Measurements from ENCODE around the gene GCLC. TPM values are rescaled to one million over a fixed set of nuclear protein-coding genes. Genes with fewer than 3 reads are reported as not detected.

Gene GCLC
- total and polyA plus RNA-seq, 2 experiments from 2014 or later, result 17.5 to 33.6 TPM

GRCh38 chr6:53504512-53504911 lies 40.4 kb downstream of the GCLC start:
- TF ChIP-seq, protein P1, sequence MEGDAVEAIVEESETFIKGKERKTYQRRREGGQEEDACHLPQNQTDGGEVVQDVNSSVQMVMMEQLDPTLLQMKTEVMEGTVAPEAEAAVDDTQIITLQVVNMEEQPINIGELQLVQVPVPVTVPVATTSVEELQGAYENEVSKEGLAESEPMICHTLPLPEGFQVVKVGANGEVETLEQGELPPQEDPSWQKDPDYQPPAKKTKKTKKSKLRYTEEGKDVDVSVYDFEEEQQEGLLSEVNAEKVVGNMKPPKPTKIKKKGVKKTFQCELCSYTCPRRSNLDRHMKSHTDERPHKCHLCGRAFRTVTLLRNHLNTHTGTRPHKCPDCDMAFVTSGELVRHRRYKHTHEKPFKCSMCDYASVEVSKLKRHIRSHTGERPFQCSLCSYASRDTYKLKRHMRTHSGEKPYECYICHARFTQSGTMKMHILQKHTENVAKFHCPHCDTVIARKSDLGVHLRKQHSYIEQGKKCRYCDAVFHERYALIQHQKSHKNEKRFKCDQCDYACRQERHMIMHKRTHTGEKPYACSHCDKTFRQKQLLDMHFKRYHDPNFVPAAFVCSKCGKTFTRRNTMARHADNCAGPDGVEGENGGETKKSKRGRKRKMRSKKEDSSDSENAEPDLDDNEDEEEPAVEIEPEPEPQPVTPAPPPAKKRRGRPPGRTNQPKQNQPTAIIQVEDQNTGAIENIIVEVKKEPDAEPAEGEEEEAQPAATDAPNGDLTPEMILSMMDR (IDR thresholded peaks at IDR 0.05; ENCODE audit: low read depth, low read length), result no peak
- Histone ChIP-seq H3K36me3 (peaks cover 53% of the 10 kb centered on the region), H3K4me1 (ENCODE audit: low read depth) (peaks cover 7% of the 10 kb centered on the region), H3K27ac (no peak overlapping the region), H3K4me3 (no peak overlapping the region), H3K27me3 (no peaks in the 10 kb centered on the region), H3K9me3 (ENCODE audit: low read depth) (no peaks in the 10 kb centered on the region)
- no peak for DNase-seq (ENCODE audit: low read depth in 1 of 2, low spot score in 1 of 2)

GRCh38 chr6:53503060-53503459 lies 41.8 kb downstream of the GCLC start:
- H3K27me3 ChIP-seq, result no peaks in the 10 kb centered on the region
- no peaks in the 10 kb centered on the region for H3K9me3 ChIP-seq (ENCODE audit: low read depth)
- H3K27ac ChIP-seq, result no peak overlapping the region
- H3K4me3 ChIP-seq, result no peak overlapping the region
- peaks cover 7% of the 10 kb centered on the region for H3K4me1 ChIP-seq (ENCODE audit: low read depth)
- H3K36me3 ChIP-seq, result peaks cover 62% of the 10 kb centered on the region
- TF ChIP-seq, protein P1 (IDR thresholded peaks at IDR 0.05; ENCODE audit: low read depth, low read length), result no peak
- no peak for DNase-seq (ENCODE audit: low read depth in 1 of 2, low spot score in 1 of 2)

DNA sequence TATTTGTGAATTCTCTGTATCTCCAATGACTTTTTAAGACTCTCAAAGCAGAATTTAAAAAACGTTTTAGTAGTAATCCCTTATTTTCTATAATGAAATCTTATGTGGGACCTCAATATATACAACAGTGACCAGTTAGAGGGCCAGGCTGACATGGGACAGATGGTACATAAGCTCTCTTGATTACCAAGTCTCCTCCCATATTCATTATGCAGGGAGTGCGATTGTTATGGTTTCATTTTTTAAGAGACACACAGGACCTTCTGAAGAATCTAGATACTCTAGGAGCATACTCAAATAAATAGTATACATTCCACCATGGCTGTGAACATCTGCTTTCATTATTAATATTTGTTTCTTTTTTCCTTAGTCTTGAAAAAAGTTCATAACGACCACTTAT lies 43.5 kb downstream of the GCLC start:
- H3K27ac ChIP-seq, result no peak overlapping the region
- no peaks in the 10 kb centered on the region for H3K9me3 ChIP-seq (ENCODE audit: low read depth)
- H3K27me3 ChIP-seq, result no peaks in the 10 kb centered on the region
- peaks cover 64% of the 10 kb centered on the region for H3K36me3 ChIP-seq
- H3K4me1 ChIP-seq (ENCODE audit: low read depth), result no peaks in the 10 kb centered on the region
- TF ChIP-seq, protein P1 (IDR thresholded peaks at IDR 0.05; ENCODE audit: low read depth, low read length), result no peak
- no peak for DNase-seq (ENCODE audit: low read depth in 1 of 2, low spot score in 1 of 2)
- no peak overlapping the region for H3K4me3 ChIP-seq

DNA sequence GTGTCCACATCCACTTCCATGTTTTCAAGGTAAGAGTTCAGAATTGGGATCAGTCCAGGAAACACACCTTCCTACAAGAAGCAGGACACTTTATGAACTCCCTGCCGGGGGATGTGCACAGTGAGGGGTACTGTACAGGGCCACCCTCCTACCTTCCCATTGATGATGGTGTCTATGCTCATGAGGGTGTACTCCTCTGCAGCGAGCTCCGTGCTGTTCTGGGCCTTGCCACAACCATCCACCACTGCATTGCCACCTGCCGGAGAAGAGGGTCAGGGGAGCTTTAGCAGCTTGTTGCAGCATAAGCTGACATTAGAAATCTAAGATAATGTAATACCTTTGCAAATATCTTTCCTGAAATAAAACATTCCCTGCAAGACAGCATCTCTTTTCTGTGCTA lies 44.8 kb downstream of the GCLC start:
- H3K27ac ChIP-seq, result no peak overlapping the region
- peaks cover 50% of the 10 kb centered on the region for H3K36me3 ChIP-seq
- TF ChIP-seq, protein P1 (IDR thresholded peaks at IDR 0.05; ENCODE audit: low read depth, low read length), result no peak
- DNase-seq (ENCODE audit: low read depth in 1 of 2, low spot score in 1 of 2), result no peak
- H3K4me3 ChIP-seq, result no peak overlapping the region
- no peaks in the 10 kb centered on the region for H3K27me3 ChIP-seq
- no peaks in the 10 kb centered on the region for H3K4me1 ChIP-seq (ENCODE audit: low read depth)
- no peaks in the 10 kb centered on the region for H3K9me3 ChIP-seq (ENCODE audit: low read depth)

GRCh38 chr6:53499094-53499493 lies 45.8 kb downstream of the GCLC start:
- DNase-seq (ENCODE audit: low read depth in 1 of 2, low spot score in 1 of 2), result no peak
- Histone ChIP-seq H3K4me3 (no peak overlapping the region), H3K27ac (no peak overlapping the region), H3K36me3 (peaks cover 41% of the 10 kb centered on the region), H3K4me1 (ENCODE audit: low read depth) (no peaks in the 10 kb centered on the region), H3K9me3 (ENCODE audit: low read depth) (no peaks in the 10 kb centered on the region), H3K27me3 (no peaks in the 10 kb centered on the region)
- TF ChIP-seq, protein P1 (IDR thresholded peaks at IDR 0.05; ENCODE audit: low read depth, low read length), result no peak

DNA sequence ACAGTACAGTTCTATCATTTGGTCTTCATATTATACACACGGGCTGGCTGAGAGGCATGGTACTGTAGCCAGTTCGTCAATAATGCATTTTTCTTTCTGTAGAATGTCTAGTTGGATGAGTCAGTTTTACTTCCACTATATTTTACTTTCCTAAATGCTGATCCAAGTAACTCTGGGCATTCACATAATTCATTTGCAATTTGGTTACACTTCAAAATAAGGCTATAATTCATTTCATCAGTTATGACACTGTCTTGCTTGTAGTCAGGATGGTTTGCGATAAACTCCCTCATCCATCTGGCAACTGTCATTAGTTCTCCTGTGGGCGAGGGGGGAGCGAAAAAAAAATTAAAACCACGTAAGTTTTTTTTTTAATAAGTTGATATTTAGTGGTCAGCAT lies 46.3 kb downstream of the GCLC start:
- Histone ChIP-seq H3K36me3 (peaks cover 37% of the 10 kb centered on the region), H3K4me3 (no peak overlapping the region), H3K9me3 (ENCODE audit: low read depth) (no peaks in the 10 kb centered on the region), H3K4me1 (ENCODE audit: low read depth) (no peaks in the 10 kb centered on the region), H3K27me3 (no peaks in the 10 kb centered on the region), H3K27ac (no peak overlapping the region)
- TF ChIP-seq, protein P1 (IDR thresholded peaks at IDR 0.05; ENCODE audit: low read depth, low read length), result no peak
- no peak for DNase-seq (ENCODE audit: low read depth in 1 of 2, low spot score in 1 of 2)

All from cardiac muscle cell (in vitro differentiated cells and primary cell).